Neural cell (in vitro differentiated cells): Measurements from ENCODE around the gene GABBR2. TPM values are rescaled to one million over a fixed set of nuclear protein-coding genes. Genes with fewer than 3 reads are reported as not detected.

ENCODE experiments used
- H2AFZ ChIP-seq: fragments of 200-600, 300-800 bp; sonication (generic), shearing (Covaris generic); 2 replicates; pipeline ENCODE4 v1.6.0; 2014; ENCODE audit warnings: low read depth, mild to moderate bottlenecking, antibody characterized with exemption, low read length, moderate library complexity
- H3F3A ChIP-seq: fragments of 200-600 bp; shearing (Covaris generic); 2 replicates; pipeline ENCODE4 v1.6.1; 2016; ENCODE audit warnings: mild to moderate bottlenecking, moderate library complexity, mixed read lengths, antibody characterized with exemption, low read length; ENCODE audit not compliant: insufficient read depth, poor library complexity, severe bottlenecking
- H3K27ac ChIP-seq: fragments of 200-600, 300-800 bp; sonication (generic), shearing (Covaris generic); 2 replicates; pipeline ENCODE4 v1.5.1; 2014; ENCODE audit warnings: mild to moderate bottlenecking, low read length, moderate library complexity
- H3K27me3 ChIP-seq: fragments of 300-800, 200-600 bp; sonication (generic), shearing (Covaris generic); 2 replicates; pipeline ENCODE4 v1.6.0; 2014; ENCODE audit warnings: mild to moderate bottlenecking, low read depth, low read length, moderate library complexity; ENCODE audit not compliant: insufficient read depth
- H3K36me3 ChIP-seq: fragments of 300-800, 200-600 bp; sonication (generic), shearing (Covaris generic); 2 replicates; pipeline ENCODE4 v1.5.1; 2014; ENCODE audit warnings: mild to moderate bottlenecking, antibody characterized with exemption, low read length, moderate library complexity; ENCODE audit not compliant: insufficient read depth
- H3K4me2 ChIP-seq: fragments of 300-800, 200-600 bp; sonication (generic), shearing (Covaris generic); 2 replicates; pipeline ENCODE4 v1.6.0; 2014; ENCODE audit warnings: mild to moderate bottlenecking, low read length
- H3K4me3 ChIP-seq: fragments of 300-800, 200-600 bp; sonication (generic), shearing (Covaris generic); 2 replicates; pipeline ENCODE4 v1.5.1; 2014; ENCODE audit warnings: mild to moderate bottlenecking, low read length, moderate library complexity
- H3K79me2 ChIP-seq: fragments of 200-600 bp; shearing (Covaris generic); replicated peaks from 2 replicates; pipeline ENCODE4 v1.6.0; 2014; ENCODE audit warnings: mild to moderate bottlenecking, low read length, moderate library complexity; ENCODE audit not compliant: insufficient read depth
- H3K9ac ChIP-seq: fragments of 300-800, 200-600 bp; sonication (generic), shearing (Covaris generic); 2 replicates; pipeline ENCODE4 v1.6.1; 2016; ENCODE audit warnings: mild to moderate bottlenecking, low read length, mixed read lengths
- H3K9me2 ChIP-seq: fragments of 200-600 bp; shearing (Covaris generic); 2 replicates; pipeline ENCODE4 v1.6.1; 2016; ENCODE audit warnings: mild to moderate bottlenecking, low read length, mixed read lengths; ENCODE audit not compliant: insufficient read depth
- H3K9me3 ChIP-seq: fragments of 200-600, 300-800 bp; sonication (generic), shearing (Covaris generic); 2 replicates; pipeline ENCODE4 v1.6.1; 2016; ENCODE audit warnings: mild to moderate bottlenecking, mixed run types, low read length, moderate library complexity, mixed read lengths
- H4K20me1 ChIP-seq: fragments of 200-600 bp; shearing (Covaris generic); 2 replicates; pipeline ENCODE4 v1.6.1; 2016; ENCODE audit warnings: mild to moderate bottlenecking, mixed run types; ENCODE audit not compliant: insufficient read depth
- EP300 ChIP-seq: fragments of 450-650 bp; conservative IDR thresholded peaks from 2 replicates; pipeline ENCODE4 v1.6.1; 2014; ENCODE audit warnings: antibody characterized with exemption, mild to moderate bottlenecking, moderate library complexity; ENCODE audit not compliant: poor library complexity, severe bottlenecking
- EZH2 ChIP-seq: fragments of 200-600, 300-800 bp; shearing (Covaris generic), sonication (generic); IDR thresholded peaks from 2 replicates; pipeline ENCODE4 v1.6.1; 2014; ENCODE audit warnings: antibody characterized with exemption, low read length, borderline replicate concordance, mild to moderate bottlenecking; ENCODE audit not compliant: insufficient read depth, poor library complexity, severe bottlenecking
- MXI1 ChIP-seq: fragments of 450-650 bp; conservative IDR thresholded peaks from 2 replicates; pipeline ENCODE4 v1.6.1; 2014; ENCODE audit warnings: antibody characterized with exemption, mild to moderate bottlenecking; ENCODE audit not compliant: poor library complexity, severe bottlenecking
- POLR2AphosphoS5 ChIP-seq: IDR thresholded peaks from 2 replicates; pipeline ENCODE4 v1.6.1; 2012
- RAD21 ChIP-seq: fragments of 450-650 bp; conservative IDR thresholded peaks from 2 replicates; pipeline ENCODE4 v1.6.1; 2014; ENCODE audit warnings: antibody characterized with exemption, mild to moderate bottlenecking, moderate library complexity
- REST ChIP-seq: IDR thresholded peaks from 2 replicates; pipeline ENCODE4 v1.6.1; 2012; ENCODE audit warnings: borderline replicate concordance
- SMC3 ChIP-seq: fragments of 450-650 bp; conservative IDR thresholded peaks from 2 replicates; pipeline ENCODE4 v1.6.1; 2014; ENCODE audit warnings: antibody characterized with exemption, mild to moderate bottlenecking, moderate library complexity; ENCODE audit not compliant: poor library complexity
- TAF1 ChIP-seq: IDR thresholded peaks from 2 replicates; pipeline ENCODE4 v1.6.1; 2012; ENCODE audit warnings: low read depth
- polyA plus RNA-seq: library from polyadenylated mRNA; depleted of rRNA; stranded (reverse); fragments of >200 nt; gene quantifications from 2 replicates; pipeline ENCODE4 v1.2.3, GENCODE V29; 2014
- TF ChIP-seq, protein P1 (sequence below): fragments of 450-650 bp; IDR thresholded peaks from 2 replicates; pipeline ENCODE4 v1.5.1; 2014; ENCODE audit warnings: antibody characterized with exemption, mild to moderate bottlenecking, moderate library complexity; ENCODE audit not compliant: poor library complexity, severe bottlenecking

GABBR2 gene
- polyA plus RNA-seq, 1 donor from 2014 or later, result 7.1 TPM

DNA sequence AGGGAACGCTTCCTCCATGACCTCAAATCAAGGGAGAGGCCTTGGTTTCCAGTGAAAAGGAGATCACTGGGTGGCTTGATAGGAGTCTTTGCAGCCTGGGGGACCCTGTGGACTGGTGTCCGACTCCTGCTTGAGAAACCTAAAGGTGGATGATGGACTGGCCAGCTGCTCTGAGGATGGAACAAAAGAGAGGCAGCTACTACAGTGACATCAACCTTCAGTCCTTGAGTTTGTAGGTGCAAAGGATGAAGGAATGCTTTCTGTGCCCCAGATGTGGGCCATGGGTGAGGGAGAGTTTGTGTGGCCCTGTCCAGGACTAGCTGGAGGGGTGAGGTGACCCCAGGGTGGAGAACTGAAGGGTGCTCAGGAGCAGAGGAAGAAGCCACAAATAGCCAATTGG, 338.8 kb downstream of the GABBR2 start:
- no peak overlapping the region for H3K9ac ChIP-seq
- H3F3A ChIP-seq, result no peaks in the 10 kb centered on the region
- no peaks in the 10 kb centered on the region for H3K9me2 ChIP-seq
- no peak overlapping the region for H3K27ac ChIP-seq
- no peaks in the 10 kb centered on the region for H3K36me3 ChIP-seq
- H3K4me2 ChIP-seq, result no peak overlapping the region
- H3K79me2 ChIP-seq, result no peaks in the 10 kb centered on the region
- no peaks in the 10 kb centered on the region for H3K27me3 ChIP-seq
- no peaks in the 10 kb centered on the region for H4K20me1 ChIP-seq
- H3K9me3 ChIP-seq, result no peaks in the 10 kb centered on the region
- H3K4me3 ChIP-seq, result no peak overlapping the region
- H2AFZ ChIP-seq, result no peak overlapping the region
- TF ChIP-seq REST (no peak), RAD21 (no peak), SMC3 (no peak), EZH2 (no peak), TAF1 (no peak), POLR2AphosphoS5 (no peak), EP300 (no peak), MXI1 (no peak)
- TF ChIP-seq, protein P1, sequence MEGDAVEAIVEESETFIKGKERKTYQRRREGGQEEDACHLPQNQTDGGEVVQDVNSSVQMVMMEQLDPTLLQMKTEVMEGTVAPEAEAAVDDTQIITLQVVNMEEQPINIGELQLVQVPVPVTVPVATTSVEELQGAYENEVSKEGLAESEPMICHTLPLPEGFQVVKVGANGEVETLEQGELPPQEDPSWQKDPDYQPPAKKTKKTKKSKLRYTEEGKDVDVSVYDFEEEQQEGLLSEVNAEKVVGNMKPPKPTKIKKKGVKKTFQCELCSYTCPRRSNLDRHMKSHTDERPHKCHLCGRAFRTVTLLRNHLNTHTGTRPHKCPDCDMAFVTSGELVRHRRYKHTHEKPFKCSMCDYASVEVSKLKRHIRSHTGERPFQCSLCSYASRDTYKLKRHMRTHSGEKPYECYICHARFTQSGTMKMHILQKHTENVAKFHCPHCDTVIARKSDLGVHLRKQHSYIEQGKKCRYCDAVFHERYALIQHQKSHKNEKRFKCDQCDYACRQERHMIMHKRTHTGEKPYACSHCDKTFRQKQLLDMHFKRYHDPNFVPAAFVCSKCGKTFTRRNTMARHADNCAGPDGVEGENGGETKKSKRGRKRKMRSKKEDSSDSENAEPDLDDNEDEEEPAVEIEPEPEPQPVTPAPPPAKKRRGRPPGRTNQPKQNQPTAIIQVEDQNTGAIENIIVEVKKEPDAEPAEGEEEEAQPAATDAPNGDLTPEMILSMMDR, result no peak

DNA sequence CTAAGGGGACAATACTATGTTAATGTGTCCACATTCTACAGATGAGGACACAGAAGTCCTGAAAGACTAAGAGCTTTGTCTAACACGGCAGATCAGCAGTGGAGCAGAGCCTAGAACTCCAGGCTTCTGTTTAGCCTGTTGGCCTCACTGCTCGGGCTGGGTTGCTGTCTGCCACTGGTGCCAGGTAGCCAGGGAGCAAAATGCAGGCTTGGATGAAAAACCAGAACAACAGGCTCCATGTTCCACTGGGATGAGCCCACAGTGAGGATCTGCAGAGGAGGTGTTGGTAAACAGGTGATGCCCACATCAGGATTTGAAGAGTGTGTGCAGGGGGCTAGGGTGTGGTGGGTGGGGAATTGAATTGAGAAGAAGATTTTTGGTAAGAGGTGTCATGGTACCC, 339.3 kb downstream of the GABBR2 start:
- Histone ChIP-seq H2AFZ (no peak overlapping the region), H3K36me3 (no peaks in the 10 kb centered on the region), H4K20me1 (no peaks in the 10 kb centered on the region), H3K27ac (no peak overlapping the region), H3K9me3 (no peaks in the 10 kb centered on the region), H3K4me2 (no peak overlapping the region), H3F3A (no peaks in the 10 kb centered on the region), H3K4me3 (no peak overlapping the region), H3K9me2 (no peaks in the 10 kb centered on the region), H3K79me2 (no peaks in the 10 kb centered on the region), H3K9ac (no peak overlapping the region), H3K27me3 (no peaks in the 10 kb centered on the region)
- TF ChIP-seq RAD21 (no peak), POLR2AphosphoS5 (no peak), EP300 (no peak), REST (no peak)
- TF ChIP-seq, protein P1, result no peak
